Right atrium auricular region (tissue), 2 donors: ENCODE data around the gene EDARADD. TPM values are rescaled to one million over a fixed set of nuclear protein-coding genes. Genes with fewer than 3 reads are reported as not detected.

ENCODE experiments used
- DNase-seq: peaks from one replicate; pipeline ENCODE4 v3.0.0-alpha.2; 2019; ENCODE audit warnings: low spot score
- H3K27ac ChIP-seq, 2 donors: fragments of 200-600 bp; sonication (generic); 1 replicate in 1 of 2; 2 replicates in 1 of 2; pipeline ENCODE4 v1.5.1; 2016 to 2019
- H3K27me3 ChIP-seq, 2 donors: fragments of 200-600 bp; sonication (generic); one replicate each; pipeline versions ENCODE4 v1.5.1 to v1.6.0; 2017 to 2019
- H3K36me3 ChIP-seq: fragments of 200-600 bp; sonication (generic); one replicate; pipeline ENCODE4 v1.5.1; 2016
- H3K4me1 ChIP-seq, 2 donors: fragments of 200-600 bp; sonication (generic); one replicate each; pipeline versions ENCODE4 v1.5.1 to v1.6.0; 2017 to 2019
- H3K4me3 ChIP-seq, 2 donors: fragments of 200-600 bp; sonication (generic); 1 replicate in 1 of 2; 2 replicates in 1 of 2; pipeline ENCODE4 v1.5.1; 2017 to 2019; ENCODE audit warnings: mild to moderate bottlenecking in 1 of 2, moderate library complexity in 1 of 2
- H3K9me3 ChIP-seq, 2 donors: fragments of 200-600 bp; sonication (generic); one replicate each; pipeline ENCODE4 v1.5.1; 2019
- CTCF ChIP-seq, 2 donors: fragments of 200-600 bp; sonication (generic); IDR thresholded peaks; one replicate each; pipeline ENCODE4 v1.5.1; 2019; ENCODE audit warnings: antibody characterized with exemption in 2 of 2
- total RNA-seq, 2 donors: library from RNA; depleted of rRNA; stranded (reverse); fragments of >200 nt; gene quantifications; one replicate each; pipeline ENCODE4 v1.1.0, GENCODE V29; 2016

Gene EDARADD
- total RNA-seq, 2 donors from 2014 or later, result 0.63 TPM; not detected in 1

- Histone ChIP-seq H3K4me1 (peaks cover 0 to 12% of the 10 kb centered on the region in 2 donors), H3K36me3 (no peaks in the 10 kb centered on the region), H3K9me3 (no peaks in the 10 kb centered on the region), H3K27ac (peak overlapping the region in 1 of 2 donors; percentile 53), H3K4me3 (no peak overlapping the region), H3K27me3 (no peaks in the 10 kb centered on the region)
- DNase-seq, result peak; percentile 9
- TF ChIP-seq CTCF (IDR thresholded peaks at IDR 0.05), result no peak
These were observed 100.7 kb downstream of the EDARADD start for GRCh38 chr1:236494586-236495466.

DNA sequence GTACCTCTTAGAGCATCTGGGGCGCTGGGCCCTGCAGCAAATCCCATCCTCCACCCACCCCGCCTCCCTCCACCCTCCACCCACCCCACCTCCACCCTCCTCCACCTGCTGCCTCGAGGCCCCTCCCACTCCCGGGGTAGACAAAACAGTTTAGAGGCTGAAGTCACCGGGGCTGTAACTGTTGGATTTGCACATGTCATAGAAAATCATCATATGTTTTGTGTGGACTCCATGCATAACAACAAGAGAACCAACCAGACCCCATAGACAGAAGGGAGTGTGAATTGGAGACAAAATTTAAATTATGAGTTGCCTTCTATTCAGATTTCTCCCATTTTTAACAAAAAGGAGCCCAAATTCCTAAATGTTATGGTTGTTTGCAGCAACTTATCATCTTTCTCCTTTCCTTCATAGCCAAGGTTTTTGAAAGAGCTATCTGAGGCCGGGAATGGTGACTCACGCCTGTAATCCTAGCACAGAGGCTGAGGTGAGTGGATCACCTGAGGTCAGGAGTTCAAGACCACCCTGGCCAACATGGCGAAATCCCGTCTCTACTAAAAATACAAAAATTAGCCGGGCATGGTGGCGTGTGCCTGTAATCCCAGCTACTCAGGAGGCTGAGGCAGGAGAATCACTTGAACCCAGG lies 101.5 kb downstream of the EDARADD start:
- Histone ChIP-seq H3K27me3 (no peaks in the 10 kb centered on the region), H3K27ac (peak overlapping the region in 1 of 2 donors; percentile 53), H3K4me1 (peaks cover 0 to 7% of the 10 kb centered on the region in 2 donors), H3K9me3 (no peaks in the 10 kb centered on the region), H3K4me3 (no peak overlapping the region), H3K36me3 (no peaks in the 10 kb centered on the region)
- TF ChIP-seq CTCF (IDR thresholded peaks at IDR 0.05), result no peak
- DNase-seq, result no peak

DNA sequence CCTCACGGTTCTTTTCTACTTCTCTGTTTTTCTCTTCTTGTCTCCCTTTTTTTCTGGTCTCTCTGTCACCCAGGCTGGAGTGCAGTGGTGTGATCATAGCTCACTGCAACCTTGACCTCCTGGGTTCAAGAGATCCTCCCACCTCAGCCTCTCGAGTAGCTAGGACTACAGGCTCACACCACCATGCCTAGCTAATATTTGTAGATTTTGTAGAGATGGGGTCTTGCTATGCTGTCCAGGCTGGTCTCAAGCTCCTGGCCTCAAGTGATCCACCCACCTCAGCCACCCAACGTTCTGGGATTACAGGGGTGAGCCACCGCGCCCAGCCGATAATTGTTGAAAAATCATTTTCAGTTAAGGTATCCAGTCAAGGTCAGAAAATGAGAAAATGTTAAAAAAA lies 103.8 kb downstream of the EDARADD start:
- H3K27ac ChIP-seq, result no peak overlapping the region
- H3K36me3 ChIP-seq, result no peaks in the 10 kb centered on the region
- peaks cover 0 to 13% of the 10 kb centered on the region in 2 donors for H3K4me1 ChIP-seq
- no peak overlapping the region for H3K4me3 ChIP-seq
- DNase-seq, result no peak
- H3K9me3 ChIP-seq, result no peaks in the 10 kb centered on the region
- TF ChIP-seq CTCF (IDR thresholded peaks at IDR 0.05), result no peak
- no peaks in the 10 kb centered on the region for H3K27me3 ChIP-seq

DNA sequence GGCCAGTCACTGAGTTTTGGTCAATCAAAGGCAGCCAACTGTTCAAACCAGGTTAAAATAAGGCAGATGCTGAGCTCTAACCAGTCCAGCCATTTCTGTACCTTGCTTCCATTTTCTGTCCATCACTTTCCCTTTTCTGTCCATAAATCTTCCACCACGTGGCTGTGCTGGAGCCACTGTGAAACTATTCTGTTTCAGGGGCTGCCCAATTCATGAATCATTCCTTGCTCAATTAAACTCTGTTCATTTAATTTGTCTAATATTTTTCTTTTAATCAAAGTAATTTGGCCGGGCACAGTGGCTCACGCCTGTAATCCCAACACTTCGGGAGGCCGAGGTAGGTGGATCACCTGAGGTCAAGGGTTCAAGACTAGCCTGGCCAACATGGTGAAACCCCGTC lies 107.0 kb downstream of the EDARADD start:
- Histone ChIP-seq H3K4me3 (no peak overlapping the region), H3K27me3 (no peaks in the 10 kb centered on the region), H3K27ac (no peak overlapping the region), H3K4me1 (peaks cover 0 to 13% of the 10 kb centered on the region in 2 donors), H3K9me3 (no peaks in the 10 kb centered on the region), H3K36me3 (no peaks in the 10 kb centered on the region)
- DNase-seq, result peak; percentile 4
- no peak for TF ChIP-seq CTCF (IDR thresholded peaks at IDR 0.05)

DNA sequence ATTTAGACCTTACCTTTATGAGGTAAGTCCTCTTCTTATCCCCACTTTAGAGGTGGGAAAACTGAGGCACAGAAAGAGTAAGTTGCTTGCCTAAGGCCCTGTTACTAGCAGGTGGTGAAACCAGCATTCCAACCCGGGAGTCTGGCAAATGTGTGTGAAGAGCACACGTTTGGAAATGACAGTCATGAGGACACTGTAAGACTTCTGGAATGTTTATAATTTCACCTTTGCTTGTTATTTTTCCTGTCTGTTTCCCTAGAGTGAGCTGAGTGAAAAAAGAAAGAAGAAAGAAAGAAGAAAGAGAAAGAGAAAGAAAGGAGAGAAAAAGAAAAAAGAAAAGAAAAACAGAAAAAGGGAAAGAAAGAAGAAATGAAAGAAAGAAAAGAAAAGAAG lies 108.5 kb downstream of the EDARADD start:
- Histone ChIP-seq H3K9me3 (no peaks in the 10 kb centered on the region), H3K36me3 (no peaks in the 10 kb centered on the region), H3K27ac (peak overlapping the region in 1 of 2 donors; percentile 83), H3K27me3 (no peaks in the 10 kb centered on the region), H3K4me1 (peaks cover 0 to 13% of the 10 kb centered on the region in 2 donors), H3K4me3 (peak overlapping the region in 1 of 2 donors; percentile 32)
- no peak for TF ChIP-seq CTCF (IDR thresholded peaks at IDR 0.05)
- no peak for DNase-seq
